ENCODE measurements around the gene RNASE2. TPM values are rescaled to one million over a fixed set of nuclear protein-coding genes. Genes with fewer than 3 reads are reported as not detected.
"Not testable (repeated sequence)": the region's sequence is repeated elsewhere in the genome, so short reads cannot be mapped to it uniquely, and the experiment has no call there.

The RNASE2 gene
- total RNA-seq (not detected), polyA plus RNA-seq (not detected)

DNA sequence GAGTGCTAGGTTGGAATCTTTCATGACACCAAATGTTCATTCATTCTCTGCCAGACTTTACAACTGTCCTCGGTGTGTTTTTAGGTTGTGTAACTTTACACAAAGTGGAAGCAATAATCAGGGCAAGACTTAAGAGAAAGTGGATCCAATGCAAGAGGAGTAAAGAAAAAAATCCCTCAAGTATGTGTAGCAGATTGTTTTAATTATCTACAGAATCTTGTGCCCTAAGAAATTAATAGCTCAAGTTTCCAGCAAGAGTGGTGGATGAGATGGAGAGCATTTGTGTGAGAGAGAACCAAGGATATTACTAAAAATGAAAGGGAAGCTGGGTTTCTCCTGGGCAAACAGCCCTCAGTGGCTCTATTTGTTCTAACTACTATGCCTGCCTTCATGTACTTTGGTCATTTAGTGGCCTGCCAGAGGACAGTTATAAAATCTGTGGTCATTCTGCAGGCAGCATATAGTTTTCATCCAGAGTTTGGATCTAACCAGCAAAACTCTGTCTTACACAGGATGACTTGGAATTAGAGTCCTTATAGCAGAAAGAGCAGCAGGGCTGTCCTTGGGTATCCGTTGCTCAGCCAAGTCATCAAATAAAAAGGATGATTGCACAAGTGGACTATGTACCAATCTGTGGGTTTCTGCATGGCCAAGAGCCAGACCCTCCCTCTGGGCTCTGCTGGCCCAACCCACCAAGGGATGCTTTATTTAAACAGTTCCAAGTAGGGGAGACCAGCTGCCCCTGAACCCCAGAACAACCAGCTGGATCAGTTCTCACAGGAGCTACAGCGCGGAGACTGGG is at the start of gene RNASE2:
Gene RNASE2 (plus strand): TSS at position 752 of the 802 bp plus-strand sequence. CDS start 285 bp downstream, outside the sequence.
- H3K4me3 Mint-ChIP-seq; H3K9me3 ChIP-seq (ENCODE audit: low read length); POLR2A ChIA-PET; H3K4me3 ChIP-seq (ENCODE audit: low read length); H3K36me3 Mint-ChIP-seq; H3K27ac ChIP-seq (ENCODE audit: low read depth, low read length); DNase-seq; H3K9me3 Mint-ChIP-seq; H3K36me3 ChIP-seq (ENCODE audit: insufficient read depth, low read length); H3K27me3 ChIP-seq (ENCODE audit: insufficient read depth, low read length, poor library complexity, severe bottlenecking); H3K4me1 ChIP-seq (ENCODE audit: insufficient read depth, low read length); H3K27ac Mint-ChIP-seq; CTCF ChIA-PET: not testable (repeated sequence)
- Mint-ChIP-seq H3K4me1 (peaks cover 0 to 13% (median 7%) of the 10 kb centered on the region in 3 donors), H3K27me3 (peaks cover 17 to 61% of the 10 kb centered on the region in 2 donors)

DNA sequence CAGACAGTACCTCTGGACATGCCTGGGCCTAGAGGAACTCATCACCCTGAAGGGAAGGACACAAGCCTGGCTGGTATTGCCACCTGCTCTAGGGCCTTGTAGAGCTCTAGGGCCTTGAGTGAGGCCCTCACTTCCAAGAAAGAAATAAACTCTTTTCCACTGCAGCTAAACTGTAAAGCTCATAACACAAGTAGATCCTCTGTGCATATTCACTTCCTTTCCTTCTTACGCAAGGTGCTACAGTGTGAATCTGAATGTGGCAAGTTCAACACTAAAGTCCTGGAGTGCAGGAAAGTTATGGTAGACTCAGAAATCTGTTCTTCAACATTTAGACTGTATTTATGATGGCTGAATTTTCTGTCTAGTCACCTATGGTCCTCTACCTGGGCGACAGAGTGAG is 49.6 kb upstream of the RNASE2 start:
- H3K4me1 ChIP-seq (ENCODE audit: insufficient read depth, low read length): no peaks in the 10 kb centered on the region
- H3K4me3 Mint-ChIP-seq: no peak overlapping the region
- no peak overlapping the region for H3K4me3 ChIP-seq (ENCODE audit: low read length)
- no peaks in the 10 kb centered on the region for H3K4me1 Mint-ChIP-seq
- no peaks in the 10 kb centered on the region for H3K36me3 ChIP-seq (ENCODE audit: insufficient read depth, low read length)
- H3K9me3 Mint-ChIP-seq: no peaks in the 10 kb centered on the region
- ChIA-PET POLR2A (no interaction called here), CTCF (no interaction called here)
- H3K36me3 Mint-ChIP-seq: no peaks in the 10 kb centered on the region
- no peak overlapping the region for H3K27ac Mint-ChIP-seq
- H3K27me3 Mint-ChIP-seq: peaks cover 5 to 45% of the 10 kb centered on the region in 2 donors
- H3K9me3 ChIP-seq (ENCODE audit: low read length): no peaks in the 10 kb centered on the region
- H3K27ac ChIP-seq (ENCODE audit: low read depth, low read length): no peak overlapping the region
- no peak for DNase-seq
- no peaks in the 10 kb centered on the region for H3K27me3 ChIP-seq (ENCODE audit: insufficient read depth, low read length, poor library complexity, severe bottlenecking)

- Histone ChIP-seq H3K9me3 (ENCODE audit: low read length) (no peaks in the 10 kb centered on the region), H3K27me3 (ENCODE audit: insufficient read depth, low read length, poor library complexity, severe bottlenecking) (no peaks in the 10 kb centered on the region), H3K4me1 (ENCODE audit: insufficient read depth, low read length) (no peaks in the 10 kb centered on the region), H3K27ac (ENCODE audit: low read depth, low read length) (no peak overlapping the region), H3K4me3 (ENCODE audit: low read length) (no peak overlapping the region), H3K36me3 (ENCODE audit: insufficient read depth, low read length) (no peaks in the 10 kb centered on the region)
- Mint-ChIP-seq H3K4me3 (no peak overlapping the region), H3K36me3 (no peaks in the 10 kb centered on the region), H3K27me3 (peaks cover 3 to 40% of the 10 kb centered on the region in 2 donors), H3K27ac (no peak overlapping the region), H3K9me3 (no peaks in the 10 kb centered on the region), H3K4me1 (no peaks in the 10 kb centered on the region)
- POLR2A ChIA-PET: no interaction called here
- DNase-seq: no peak
- CTCF ChIA-PET: no interaction called here
Observed at GRCh38 chr14:20907214-20907613, 48.1 kb upstream of the RNASE2 start.

GRCh38 chr14:20910822-20911221 is 44.5 kb upstream of the RNASE2 start:
- H3K27ac Mint-ChIP-seq; DNase-seq; H3K36me3 Mint-ChIP-seq; H3K4me3 ChIP-seq (ENCODE audit: low read length); H3K4me1 ChIP-seq (ENCODE audit: insufficient read depth, low read length); H3K9me3 ChIP-seq (ENCODE audit: low read length); H3K9me3 Mint-ChIP-seq; H3K27ac ChIP-seq (ENCODE audit: low read depth, low read length); POLR2A ChIA-PET; H3K27me3 ChIP-seq (ENCODE audit: insufficient read depth, low read length, poor library complexity, severe bottlenecking); H3K4me1 Mint-ChIP-seq; CTCF ChIA-PET; H3K4me3 Mint-ChIP-seq; H3K36me3 ChIP-seq (ENCODE audit: insufficient read depth, low read length): not testable (repeated sequence)
- peaks cover 10 to 37% of the 10 kb centered on the region in 2 donors for H3K27me3 Mint-ChIP-seq

GRCh38 chr14:20919038-20919756 is 36.1 kb upstream of the RNASE2 start:
- H3K27ac ChIP-seq (ENCODE audit: low read depth, low read length); DNase-seq; H3K9me3 Mint-ChIP-seq; H3K4me3 Mint-ChIP-seq; H3K4me3 ChIP-seq (ENCODE audit: low read length); H3K36me3 ChIP-seq (ENCODE audit: insufficient read depth, low read length); CTCF ChIA-PET; H3K9me3 ChIP-seq (ENCODE audit: low read length); H3K27me3 ChIP-seq (ENCODE audit: insufficient read depth, low read length, poor library complexity, severe bottlenecking); H3K4me1 ChIP-seq (ENCODE audit: insufficient read depth, low read length); POLR2A ChIA-PET; H3K4me1 Mint-ChIP-seq; H3K36me3 Mint-ChIP-seq; H3K27ac Mint-ChIP-seq: not testable (repeated sequence)
- H3K27me3 Mint-ChIP-seq: peaks cover 7 to 45% of the 10 kb centered on the region in 2 donors

GRCh38 chr14:20923766-20924297 is 31.5 kb upstream of the RNASE2 start:
- H3K27ac Mint-ChIP-seq, H3K4me3 Mint-ChIP-seq, CTCF ChIA-PET: not testable (repeated sequence)

GRCh38 chr14:20934148-20934762 is 21.0 kb upstream of the RNASE2 start:
- H3K36me3 ChIP-seq (ENCODE audit: insufficient read depth, low read length): no peaks in the 10 kb centered on the region
- Mint-ChIP-seq H3K4me1 (no peaks in the 10 kb centered on the region), H3K27ac (no peak overlapping the region), H3K4me3 (no peak overlapping the region), H3K27me3 (peaks cover 6 to 44% of the 10 kb centered on the region in 2 donors), H3K36me3 (no peaks in the 10 kb centered on the region), H3K9me3 (no peaks in the 10 kb centered on the region)
- ChIA-PET CTCF (interaction anchor here (1.2 kb wide), 1 partner anchor 37 kb away, joined by 5 read pairs; no protein-coding TSS in a partner anchor), POLR2A (no interaction called here)
- H3K27ac ChIP-seq (ENCODE audit: low read depth, low read length): no peak overlapping the region
- no peaks in the 10 kb centered on the region for H3K4me1 ChIP-seq (ENCODE audit: insufficient read depth, low read length)
- H3K9me3 ChIP-seq (ENCODE audit: low read length): no peaks in the 10 kb centered on the region
- DNase-seq: peak in 2 of 5 donors; percentile 0 to 4
- H3K27me3 ChIP-seq (ENCODE audit: insufficient read depth, low read length, poor library complexity, severe bottlenecking): no peaks in the 10 kb centered on the region
- no peak overlapping the region for H3K4me3 ChIP-seq (ENCODE audit: low read length)

More at GRCh38 chr14:20923766-20924297, 31.5 kb upstream of the RNASE2 start:
- H3K27me3 ChIP-seq (ENCODE audit: insufficient read depth, low read length, poor library complexity, severe bottlenecking); H3K9me3 Mint-ChIP-seq; H3K27ac ChIP-seq (ENCODE audit: low read depth, low read length); H3K4me3 ChIP-seq (ENCODE audit: low read length); POLR2A ChIA-PET; H3K9me3 ChIP-seq (ENCODE audit: low read length); DNase-seq; H3K4me1 ChIP-seq (ENCODE audit: insufficient read depth, low read length); H3K36me3 ChIP-seq (ENCODE audit: insufficient read depth, low read length); H3K4me1 Mint-ChIP-seq: not testable (repeated sequence)
- H3K27me3 Mint-ChIP-seq: peaks cover 7 to 60% of the 10 kb centered on the region in 2 donors
- H3K36me3 Mint-ChIP-seq: peaks cover 0 to 13% (median 1%) of the 10 kb centered on the region in 3 donors
